WI38 (cell line): Measurements from ENCODE around the gene BCCIP.

Experiments
- H3K4me3 ChIP-seq: 2 replicates; pipeline ENCODE4 v1.5.1; 2011; ENCODE audit warnings: low read depth, mild to moderate bottlenecking, control low read depth, low read length
- CTCF ChIP-seq: IDR thresholded peaks from 2 replicates; pipeline ENCODE4 v1.5.1; 2012; ENCODE audit warnings: low read depth, mild to moderate bottlenecking, control low read depth, low read length

Gene BCCIP

GRCh38 chr10:125799451-125800182 is 23.7 kb upstream of the BCCIP start:
- no peak overlapping the region for H3K4me3 ChIP-seq
- no peak for TF ChIP-seq CTCF

DNA sequence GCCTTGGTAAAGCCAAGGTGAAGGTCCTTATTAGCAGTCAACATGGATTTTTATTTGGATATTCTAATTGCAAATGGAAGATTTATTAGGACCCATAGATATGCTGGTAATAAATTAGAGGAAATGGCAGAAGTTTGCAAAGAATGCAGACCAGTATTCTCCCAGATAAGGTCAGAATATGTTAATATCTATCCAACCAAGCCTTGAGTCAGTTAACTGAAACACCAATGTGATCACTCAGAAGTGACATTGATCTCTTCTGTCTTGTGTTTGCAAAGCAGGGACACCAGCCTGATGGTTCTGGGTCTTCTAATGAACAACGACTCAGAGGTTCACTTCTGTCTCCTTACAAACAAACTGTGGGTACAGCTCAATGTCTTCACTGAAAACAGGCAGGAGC is 21.8 kb upstream of the BCCIP start:
- TF ChIP-seq CTCF: no peak
- no peak overlapping the region for H3K4me3 ChIP-seq

- H3K4me3 ChIP-seq: no peak overlapping the region
- TF ChIP-seq CTCF: no peak
Observed at GRCh38 chr10:125802131-125802530, 21.2 kb upstream of the BCCIP start.

DNA sequence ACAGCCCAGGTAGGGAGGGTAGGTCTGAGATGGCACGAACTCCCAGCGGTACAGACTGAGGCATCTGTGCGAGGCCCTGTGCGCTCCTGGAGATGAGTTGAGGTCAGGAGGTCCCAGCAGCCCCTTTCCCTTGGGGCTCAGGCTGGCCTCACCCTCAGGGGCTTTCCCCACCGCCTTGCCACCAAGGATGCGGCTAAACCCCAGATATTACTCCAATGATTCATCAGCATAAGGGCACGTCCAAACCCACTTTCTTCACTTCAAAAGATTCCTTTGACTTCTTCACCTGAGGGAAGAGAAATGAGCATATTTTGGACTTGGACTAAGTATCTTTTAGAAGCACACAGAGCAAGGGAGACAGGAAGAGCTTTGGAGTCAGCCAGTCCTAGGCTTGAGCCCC is 20.6 kb upstream of the BCCIP start:
- H3K4me3 ChIP-seq: no peak overlapping the region
- no peak for TF ChIP-seq CTCF

DNA sequence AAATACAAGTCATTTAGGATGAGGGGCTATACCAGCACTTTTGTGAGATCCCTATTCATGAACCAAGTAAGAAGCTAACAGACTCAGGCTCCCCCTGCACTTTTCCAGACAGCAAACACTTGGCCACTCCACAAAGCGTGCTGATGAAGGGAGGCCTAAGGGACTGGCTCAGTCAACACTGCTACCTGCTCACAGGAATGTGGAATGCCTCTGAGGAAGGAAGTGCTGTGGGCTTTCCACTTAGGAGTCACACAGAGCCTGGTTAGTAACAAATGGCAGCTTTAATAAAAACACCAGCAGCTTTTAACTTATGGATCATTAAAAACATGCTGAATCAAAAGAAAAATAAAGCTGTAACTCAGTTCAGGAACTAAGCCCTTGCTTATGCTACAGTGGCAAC is 15.3 kb upstream of the BCCIP start:
- H3K4me3 ChIP-seq: no peak overlapping the region
- no peak for TF ChIP-seq CTCF

GRCh38 chr10:125811251-125811650 is 12.1 kb upstream of the BCCIP start:
- no peak for TF ChIP-seq CTCF

GRCh38 chr10:125812128-125812750 is 11.1 kb upstream of the BCCIP start:
- TF ChIP-seq CTCF: no peak
- H3K4me3 ChIP-seq: no peak overlapping the region

More at GRCh38 chr10:125811251-125811650, 12.1 kb upstream of the BCCIP start:
- no peak overlapping the region for H3K4me3 ChIP-seq
